Heart right ventricle (tissue), 16 donors: Measurements from ENCODE around the gene PLCB2. TPM values are rescaled to one million over a fixed set of nuclear protein-coding genes. Genes with fewer than 3 reads are reported as not detected.

Experiments used
- ATAC-seq, 8 donors: fragments of 200-7000 bp; cut with Tn5 transposase; one replicate each; pipeline ENCODE4 v1.9.1; 2020; ENCODE audit warnings: mild to moderate bottlenecking in 8 of 8, moderate library complexity in 8 of 8, moderate number of reproducible peaks in 1 of 8
- DNase-seq, 2 donors: peaks; one replicate each; pipeline ENCODE4 v3.0.0-alpha.2; 2020
- H3K27ac ChIP-seq, 10 donors: fragments of 200-600 bp; sonication (generic) in 2 of 10; one replicate each; pipeline versions ENCODE4 v1.5.0 to v1.8.0; 2020 to 2022; ENCODE audit warnings: mild to moderate bottlenecking in 3 of 10
- H3K27me3 ChIP-seq, 7 donors: fragments of 200-600 bp; one replicate each; pipeline ENCODE4 v1.8.0; 2021 to 2022; ENCODE audit warnings: mild to moderate bottlenecking in 2 of 7
- H3K36me3 ChIP-seq, 9 donors: fragments of 200-600 bp; sonication (generic) in 1 of 9; one replicate each; pipeline versions ENCODE4 v1.5.0 to v1.8.0; 2020 to 2022; ENCODE audit warnings: mild to moderate bottlenecking in 2 of 9
- H3K4me1 ChIP-seq, 9 donors: fragments of 200-600 bp; sonication (generic) in 1 of 9; one replicate each; pipeline versions ENCODE4 v1.5.0 to v1.8.0; 2020 to 2022; ENCODE audit warnings: mild to moderate bottlenecking in 4 of 9
- H3K4me3 ChIP-seq, 10 donors: fragments of 200-600 bp; sonication (generic) in 2 of 10; one replicate each; pipeline versions ENCODE4 v1.5.0 to v1.8.0; 2020 to 2022; ENCODE audit warnings: mild to moderate bottlenecking in 7 of 10, moderate library complexity in 2 of 10
- H3K9me3 ChIP-seq, 11 donors: fragments of 200-600 bp in 10 of 11; sonication (generic) in 2 of 11; one replicate each; pipeline versions ENCODE4 v1.5.0 to v1.8.0; 2013 to 2022; ENCODE audit warnings: mild to moderate bottlenecking in 2 of 11, control low read depth in 1 of 11, moderate library complexity in 1 of 11
- CTCF ChIP-seq, 9 donors: fragments of 200-600 bp; sonication (generic) in 2 of 9; IDR thresholded peaks; one replicate each; pipeline versions ENCODE4 v1.5.0 to v1.8.0; 2021 to 2022; ENCODE audit warnings: antibody characterized with exemption in 9 of 9, mild to moderate bottlenecking in 5 of 9, moderate library complexity in 1 of 9
- WGBS, 2 donors: extraction: QIAGEN DNeasy Blood & Tissue Kit; methylation state at CpG; one replicate each; pipeline ENCODE4 v1.1.7; 2013; ENCODE audit warnings: inconsistent platforms in 1 of 2; 5-methylcytosine and 5-hydroxymethylcytosine counted together
- intact Hi-C, 10 donors: fragments of 100-400 bp; cut with DNase I; formaldehyde crosslinking; loops; one replicate each; pipeline versions ENCODE4 v1.11.1 to v1.14.2; 2022
- polyA plus RNA-seq, 2 donors: library from polyadenylated mRNA; stranded (reverse); fragments of 200-250 nt; gene quantifications; one replicate each; pipeline ENCODE4 v1.2.3, GENCODE V29; 2013
- total RNA-seq, 10 donors: library from RNA; stranded (reverse); fragmentation: NEBNext Ultra II Directional in 3 of 10; extraction: Animal tissue kit (Norgen Biotek cat#: 25700) in 3 of 10; gene quantifications; one replicate each; pipeline versions ENCODE4 v1.2.1 to v1.2.4, GENCODE V29; 2021 to 2023
- donor health status: Arrhythmogenic right ventricular cardiomyopathy.
- donor health status: ischemic (EF 13 %, LVEDD 7.1; RV severe dilation, severe dysfunction).
- donor health status: healthy with polysubstance abuse.
- donor health status: DM: no; HTN: yes; CAD: no.
- donor health status: DM: no; HTN: no; CAD: no.
- donor health status: ischemic (EF 25% LVEDD 6.9; RV normal size, moderate dysfunction).
- donor health status: ischemic (EF 25% LVEDD 5.7; RV mildly dilated, moderate dysfunction).
- donor health status: healthy.
- donor health status: DM: yes; HTN: yes; CAD: no.
- donor health status: Ischemic cardiomyopathy.
- donor health status: ischemic (EF 35%, LVEDD 5.7; RV mildly dilated, moderate dysfunction).
- donor health status: nonischemic (EF 11% LVEDD 7.7; RV severe dilation, severe dysfunction).
- donor health status: DM: yes; HTN: yes; CAD: no.
- donor health status: PGD.
- donor health status: ischemic (EF 29% LVEDD 5.4; RV normal size, mild dysfunction).
- donor health status: nonischemic (EF 23%, LVEDD 6.1; RV moderate dilation, normal function).

Gene PLCB2
- total and polyA plus RNA-seq, 12 donors, result 1.2 to 24.4 (median 4.9) TPM

DNA sequence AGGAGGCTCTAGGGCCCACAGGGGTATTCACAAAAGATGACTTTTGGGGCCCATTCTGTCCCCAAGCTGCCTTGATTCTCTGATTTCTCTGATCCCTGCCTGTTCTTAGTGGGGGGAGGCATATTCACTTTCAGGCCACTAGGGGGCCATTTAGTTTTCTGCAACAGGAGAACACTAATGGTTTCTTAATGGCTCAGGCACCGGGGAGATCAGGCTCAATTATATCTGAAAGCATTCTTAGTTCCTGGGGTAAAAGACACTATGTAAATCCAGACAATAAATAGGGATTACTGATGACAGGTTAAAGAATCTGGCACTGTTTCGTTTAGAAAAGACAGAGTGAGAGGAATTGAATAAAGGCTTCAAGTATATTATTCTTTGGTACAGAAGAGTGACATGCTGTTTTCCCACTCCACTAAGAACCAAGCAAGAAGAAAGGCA is 13.2 kb upstream of the PLCB2 start:
- 1 to 2% methylated on average over 2 of the region's 2 CpGs for WGBS, 2 donors
- Histone ChIP-seq H3K4me1 (peaks cover 7 to 29% (median 17%) of the 10 kb centered on the region in 9 donors), H3K27me3 (peaks cover 0 to 3% (median 0%) of the 10 kb centered on the region in 7 donors), H3K27ac (peak overlapping the region in 2 of 10 donors; percentile 19 to 26), H3K36me3 (no peaks in the 10 kb centered on the region), H3K9me3 (no peaks in the 10 kb centered on the region), H3K4me3 (no peak overlapping the region)
- peak in 1 of 2 donors; percentile 66 for DNase-seq
- ATAC-seq, result peak in 4 of 8 donors; percentile 27 to 52 (median 43)
- intact Hi-C loops, result loop anchor here in 7 of 10 donors (1.0 to 10.0 kb wide), 7 partner anchors 18 to 102 kb away; no protein-coding TSS in a partner anchor
- TF ChIP-seq CTCF (IDR thresholded peaks at IDR 0.05), result peak; percentile 57 to 91 (median 89)

DNA sequence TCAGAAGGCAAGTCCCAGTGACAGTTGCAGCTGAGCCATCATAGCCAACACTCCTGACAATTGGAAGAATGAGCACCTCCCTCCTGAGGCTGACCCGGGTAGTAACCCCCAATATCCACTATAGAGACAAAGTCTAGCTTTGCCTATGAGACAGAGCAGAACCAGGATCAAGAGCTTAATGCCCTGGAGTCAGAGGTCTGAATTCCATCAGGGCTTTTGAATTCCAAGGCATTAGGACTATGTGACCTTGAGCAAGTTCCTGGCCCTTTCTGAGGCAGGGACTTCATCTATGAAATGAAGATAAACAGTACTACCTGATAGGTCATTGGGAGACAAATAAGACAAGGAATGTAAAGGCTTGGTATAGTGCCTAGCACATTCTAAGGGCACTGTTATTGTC is 12.7 kb upstream of the PLCB2 start:
- intact Hi-C loops, result loop anchor here in 7 of 10 donors (1.0 to 10.0 kb wide), 7 partner anchors 18 to 102 kb away; no protein-coding TSS in a partner anchor
- no peak overlapping the region for H3K4me3 ChIP-seq
- WGBS, 2 donors, result 97 to 100% methylated on average over 1 of the region's 1 CpG

DNA sequence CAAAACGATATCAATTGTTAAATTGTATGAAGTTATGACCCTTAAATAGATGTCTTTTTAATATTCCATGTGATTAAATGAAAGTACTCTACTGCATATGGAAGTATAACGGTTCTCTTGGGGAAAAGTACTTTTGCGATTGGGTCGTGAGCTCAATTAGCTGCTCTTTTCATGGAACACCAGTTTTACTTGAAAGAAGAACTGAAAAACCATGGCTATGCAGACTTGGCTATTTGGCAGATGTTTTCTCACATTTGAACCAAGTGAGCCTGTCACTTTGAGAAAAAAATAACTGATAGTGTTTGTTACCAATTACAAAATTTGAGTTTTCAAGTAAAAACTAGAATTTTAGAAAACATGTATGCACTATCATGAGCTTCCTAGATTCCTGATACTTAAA is 9.8 kb upstream of the PLCB2 start:
- no peak for DNase-seq
- intact Hi-C loops, result loop anchor here in 2 of 10 donors (5.0 to 10.0 kb wide), 3 partner anchors 90 to 107 kb away; partner anchors contain the start of gene IVD (in 1 of the 2)
- no peaks in the 10 kb centered on the region for H3K9me3 ChIP-seq
- 79 to 80% methylated on average over 4 of the region's 4 CpGs for WGBS, 2 donors
- peaks cover 0 to 22% (median 8%) of the 10 kb centered on the region in 9 donors for H3K4me1 ChIP-seq
- H3K27me3 ChIP-seq, result peaks cover 0 to 3% (median 0%) of the 10 kb centered on the region in 7 donors
- no peak for TF ChIP-seq CTCF (IDR thresholded peaks at IDR 0.05)
- no peak for ATAC-seq
- no peak overlapping the region for H3K27ac ChIP-seq
- H3K4me3 ChIP-seq, result no peak overlapping the region
- H3K36me3 ChIP-seq, result no peaks in the 10 kb centered on the region

More for the DNA sequence above, 12.7 kb upstream of the PLCB2 start:
- no peak for TF ChIP-seq CTCF (IDR thresholded peaks at IDR 0.05)
- no peaks in the 10 kb centered on the region for H3K36me3 ChIP-seq
- DNase-seq (no peak), ATAC-seq (no peak)
- no peaks in the 10 kb centered on the region for H3K9me3 ChIP-seq
- H3K4me1 ChIP-seq, result peaks cover 7 to 24% (median 12%) of the 10 kb centered on the region in 9 donors
- H3K27me3 ChIP-seq, result peaks cover 0 to 3% (median 0%) of the 10 kb centered on the region in 7 donors
- H3K27ac ChIP-seq, result no peak overlapping the region

DNA sequence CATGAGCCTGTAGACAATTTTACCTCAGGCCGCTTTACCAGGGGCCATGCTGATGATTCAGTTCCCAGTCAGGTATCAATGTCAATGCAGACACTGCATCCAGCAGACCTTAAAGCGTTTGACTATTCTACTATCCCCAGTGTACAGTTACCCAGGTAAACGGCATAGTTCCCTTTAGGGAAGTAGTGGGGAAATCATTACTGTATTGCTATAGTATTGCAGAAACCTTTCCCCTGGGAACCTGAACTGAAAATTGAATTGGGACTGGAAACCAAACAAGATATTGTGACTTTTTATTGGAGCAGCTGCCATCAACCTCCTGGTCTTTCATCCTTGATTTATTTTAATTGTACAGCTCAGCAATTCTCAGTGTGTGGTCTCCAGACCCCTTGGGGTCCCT is 9.2 kb upstream of the PLCB2 start:
- no peak for ATAC-seq
- H3K4me3 ChIP-seq, result no peak overlapping the region
- intact Hi-C loops, result loop anchor here in 2 of 10 donors (5.0 to 10.0 kb wide), 3 partner anchors 90 to 108 kb away; partner anchors contain the start of gene IVD (in 1 of the 2)
- peaks cover 0 to 3% (median 0%) of the 10 kb centered on the region in 7 donors for H3K27me3 ChIP-seq
- no peaks in the 10 kb centered on the region for H3K36me3 ChIP-seq
- no peak for DNase-seq
- 83 to 90% methylated on average over 3 of the region's 3 CpGs for WGBS, 2 donors
- TF ChIP-seq CTCF (IDR thresholded peaks at IDR 0.05), result no peak
- no peaks in the 10 kb centered on the region for H3K9me3 ChIP-seq
- H3K27ac ChIP-seq, result no peak overlapping the region
- H3K4me1 ChIP-seq, result peaks cover 0 to 20% (median 8%) of the 10 kb centered on the region in 9 donors
